DLD1 (cell line): ENCODE data around the gene RAD51AP2.
"Not testable (repeated sequence)": the region's sequence is repeated elsewhere in the genome, so short reads cannot be mapped to it uniquely, and the experiment has no call there.

Experiments used
- in situ Hi-C: cut with HindIII; loops from 2 replicates; pipeline ENCODE4 v1.10.0; 2017; ENCODE audit warnings: low sequenced_read_pairs

RAD51AP2 gene

DNA sequence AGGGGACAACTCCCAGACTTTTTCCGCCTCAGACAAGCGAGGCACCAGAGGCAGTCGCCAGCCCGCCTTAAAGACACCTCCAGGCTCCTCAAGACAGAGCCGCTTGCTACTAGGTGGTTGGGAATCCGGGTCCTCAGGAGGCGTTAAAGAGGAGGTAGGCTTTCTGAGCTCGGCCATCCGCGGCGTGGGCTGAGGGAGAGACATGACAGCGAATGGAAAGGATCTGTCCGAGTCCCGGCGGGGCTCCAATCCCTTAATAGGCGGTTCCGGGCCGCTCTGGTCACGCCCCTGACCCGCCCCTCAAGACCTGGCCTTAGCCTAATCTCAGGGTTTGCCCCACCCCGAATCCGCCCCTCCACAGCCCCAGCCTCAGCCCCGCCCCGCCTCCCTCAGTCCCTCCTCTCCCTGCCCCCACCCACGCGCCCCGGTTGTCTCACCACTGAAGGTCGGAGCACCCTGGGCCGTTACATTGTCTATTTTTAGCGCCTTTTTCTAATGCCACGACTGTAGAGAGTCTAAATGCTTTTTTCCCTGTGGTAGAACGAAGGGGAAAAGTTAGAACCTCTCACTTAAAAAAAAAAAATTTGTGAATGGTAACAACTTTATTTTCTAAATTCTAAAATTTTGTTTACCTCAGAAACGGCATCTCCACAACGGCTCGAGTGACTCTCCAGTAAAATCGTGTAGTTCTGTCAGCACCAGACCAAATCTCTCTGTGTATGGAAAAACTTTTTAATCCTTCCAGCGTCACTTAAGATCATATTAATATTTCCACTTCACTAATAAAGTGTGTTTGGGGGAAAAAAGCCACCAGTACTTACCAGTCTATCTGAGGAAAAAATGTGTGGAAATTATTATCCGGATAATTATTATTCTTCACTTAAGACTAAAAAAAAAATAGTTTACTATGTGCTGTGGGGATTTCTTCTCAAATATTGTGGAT is at the start of gene RAD51AP2:
RAD51AP2 (minus strand) TSS at position 229 of the 943 bp plus-strand sequence; CDS start at position 204, 25 bp downstream.
- in situ Hi-C loops = no loop called here

GRCh38 chr2:17565726-17566125 is 47.5 kb upstream of the RAD51AP2 start:
- in situ Hi-C loops = not testable (repeated sequence)

DNA sequence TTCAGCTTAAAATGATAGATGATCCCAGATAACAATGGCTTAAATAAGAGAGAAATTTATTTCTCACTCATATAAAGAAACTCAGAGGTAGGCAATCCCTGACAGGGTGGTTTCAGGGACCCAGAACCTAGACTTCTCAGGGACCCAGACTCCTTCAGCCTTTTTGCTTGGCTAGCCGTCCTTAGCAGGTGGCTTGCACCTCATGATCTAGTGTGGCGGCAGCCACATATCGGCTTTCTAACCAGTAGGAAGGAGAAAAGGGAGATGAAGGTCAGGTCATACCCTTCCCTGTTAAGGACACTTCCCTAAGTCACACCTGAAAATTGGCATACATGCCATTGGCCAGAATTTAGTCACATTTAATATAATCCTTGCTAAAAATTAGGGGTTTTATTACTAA is 40.6 kb upstream of the RAD51AP2 start:
- in situ Hi-C loops = no loop called here

DNA sequence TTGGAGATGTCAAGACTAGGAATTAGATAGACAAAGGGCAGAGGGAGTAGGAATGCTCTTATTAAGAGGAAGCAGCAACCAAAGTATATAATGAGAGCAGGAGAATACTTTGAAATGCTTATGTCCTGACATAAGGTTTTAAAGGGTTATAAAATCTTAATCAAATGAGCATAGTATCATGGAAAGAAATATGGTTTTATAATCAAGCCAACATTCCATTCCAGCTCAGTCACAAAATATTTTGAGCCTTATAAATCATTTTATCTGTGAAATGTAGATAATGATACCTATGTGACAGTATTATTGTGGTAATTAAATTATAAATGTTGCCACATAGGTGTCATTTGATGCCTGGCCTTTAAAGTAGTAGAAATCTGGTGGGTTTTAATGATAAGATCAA is 39.8 kb upstream of the RAD51AP2 start:
- in situ Hi-C loops = no loop called here

- in situ Hi-C loops = no loop called here
Measured at GRCh38 chr2:17557596-17557995, 39.4 kb upstream of the RAD51AP2 start.

GRCh38 chr2:17555150-17555549 is 36.9 kb upstream of the RAD51AP2 start:
- in situ Hi-C loops = no loop called here

DNA sequence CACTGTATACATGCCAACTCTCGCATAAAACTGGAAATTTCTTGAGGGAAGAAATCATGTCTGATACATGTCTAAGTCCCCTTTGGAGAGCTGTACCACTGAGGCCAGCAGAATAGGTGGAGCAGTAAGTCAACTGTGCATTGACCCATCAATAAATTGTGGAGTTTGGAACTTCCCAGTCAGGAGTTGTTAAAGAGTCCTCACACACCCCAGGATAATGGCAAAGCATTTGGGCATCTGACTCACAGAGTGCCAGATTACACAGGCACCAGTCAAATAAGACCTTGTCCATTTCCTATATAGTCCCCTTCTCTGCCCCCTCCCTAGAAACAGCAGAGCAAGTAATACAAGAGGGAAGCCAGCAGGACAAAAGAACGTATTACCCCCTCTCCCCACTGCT is 32.7 kb upstream of the RAD51AP2 start:
- in situ Hi-C loops = no loop called here

DNA sequence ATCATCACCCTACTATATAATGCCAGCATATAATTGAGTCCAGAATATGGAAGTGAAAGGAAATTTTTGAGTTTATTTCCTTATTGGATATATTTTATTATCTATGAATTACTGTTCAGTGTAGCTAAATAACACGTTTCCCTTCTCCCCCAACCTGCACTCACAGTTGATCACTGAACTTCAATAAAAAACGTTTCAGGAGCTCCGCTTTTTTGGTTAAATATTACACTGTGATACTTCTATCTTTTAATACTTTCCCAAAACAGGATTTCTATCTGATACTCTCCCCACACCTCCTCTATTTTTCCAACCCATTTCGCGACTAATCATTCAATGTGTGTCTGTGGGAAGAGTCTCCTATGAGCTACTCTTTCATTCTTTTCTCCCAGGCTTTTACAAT is 29.5 kb upstream of the RAD51AP2 start:
- in situ Hi-C loops = no loop called here

GRCh38 chr2:17547237-17547636 is 29.0 kb upstream of the RAD51AP2 start:
- in situ Hi-C loops = no loop called here

DNA sequence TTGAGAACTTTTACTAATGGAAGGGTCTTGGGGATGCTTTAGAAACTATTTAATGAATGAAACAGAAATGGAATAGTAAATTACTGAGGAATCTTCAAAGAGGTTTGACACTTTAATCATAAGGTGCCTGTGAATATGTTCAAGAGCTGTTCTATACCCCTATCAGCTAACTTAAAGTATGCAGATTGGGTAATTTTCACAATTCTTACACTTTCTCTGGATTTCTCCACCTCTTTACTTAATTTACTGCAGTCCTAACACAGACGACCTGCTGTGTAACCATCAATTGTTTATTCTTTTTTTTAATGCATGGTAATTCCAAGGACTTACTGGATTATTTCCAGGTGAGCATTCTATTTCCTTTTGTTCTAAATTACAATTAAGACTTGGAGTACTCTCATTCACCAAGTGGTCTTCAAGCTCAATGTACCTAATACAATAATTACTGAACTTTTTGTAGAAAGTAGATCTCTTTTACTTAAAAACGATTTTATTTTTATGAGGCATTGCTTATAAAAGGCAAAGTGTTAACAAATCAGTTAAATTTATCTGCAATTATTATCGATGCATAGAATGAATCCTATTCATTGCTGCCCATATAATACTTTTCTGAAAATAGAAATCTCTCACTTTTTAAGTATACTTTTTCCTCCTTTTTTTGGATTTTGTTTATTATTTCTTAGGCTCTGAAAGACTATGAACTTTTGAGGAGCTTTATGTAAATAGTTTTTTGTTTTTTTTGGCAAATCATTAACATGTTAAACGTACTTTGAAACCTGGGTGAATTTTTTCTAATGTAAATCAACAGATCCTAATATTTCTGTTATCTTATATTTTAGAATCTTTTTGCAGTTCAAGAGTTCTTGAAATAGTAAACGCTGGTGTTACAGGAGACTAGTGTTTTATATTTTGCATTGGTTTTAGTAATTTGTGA is 27.7 kb upstream of the RAD51AP2 start:
- in situ Hi-C loops = no loop called here

GRCh38 chr2:17544256-17544655 is 26.0 kb upstream of the RAD51AP2 start:
- in situ Hi-C loops = no loop called here

- in situ Hi-C loops = no loop called here
Measured at GRCh38 chr2:17543848-17544247, 25.6 kb upstream of the RAD51AP2 start.

- in situ Hi-C loops = no loop called here
Measured at GRCh38 chr2:17543131-17543660, 25.0 kb upstream of the RAD51AP2 start.

GRCh38 chr2:17542471-17542870 is 24.2 kb upstream of the RAD51AP2 start:
- in situ Hi-C loops = no loop called here

- in situ Hi-C loops = no loop called here
Measured at GRCh38 chr2:17541531-17541950, 23.3 kb upstream of the RAD51AP2 start.

DNA sequence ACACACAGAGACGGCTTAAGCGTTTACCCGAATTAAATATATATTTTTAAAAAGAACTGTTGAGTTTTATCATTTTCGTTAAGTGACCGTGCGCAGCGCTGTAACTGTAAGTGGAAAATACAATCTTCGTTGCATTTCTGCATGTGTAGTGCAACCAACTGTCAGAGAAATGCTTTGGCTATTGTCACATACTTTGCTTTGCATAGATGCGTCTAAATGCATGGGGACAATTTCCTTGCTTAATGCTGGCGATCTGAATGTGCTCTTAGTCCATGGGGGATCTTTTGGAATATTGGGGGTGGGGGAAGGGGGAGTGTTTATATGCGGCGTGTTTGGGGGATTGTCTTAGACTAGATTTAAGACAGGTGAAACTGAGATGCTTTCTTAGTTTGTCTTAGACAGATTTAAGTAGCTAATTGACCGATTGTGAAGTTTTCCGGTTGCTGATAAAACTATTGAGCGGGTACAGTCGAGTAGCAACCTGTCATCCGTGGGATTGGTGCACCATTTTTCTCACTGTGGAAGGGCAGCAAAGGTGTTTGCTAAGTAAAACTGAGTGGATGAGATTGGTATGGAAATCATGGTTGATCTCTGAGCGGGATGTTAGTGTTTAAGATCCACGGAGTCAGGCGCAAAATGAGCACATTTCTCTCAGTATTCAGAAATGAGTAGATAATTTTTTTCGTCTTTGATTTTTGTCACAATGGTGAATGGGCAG is 22.7 kb upstream of the RAD51AP2 start:
- in situ Hi-C loops = no loop called here

- in situ Hi-C loops = no loop called here
Measured at GRCh38 chr2:17540093-17540812, 22.0 kb upstream of the RAD51AP2 start, which contains the start of gene VSNL1. VSNL1 (plus strand) TSS chr2:17540696; CDS start chr2:17592075, 51,379 bp downstream.

- in situ Hi-C loops = no loop called here
Measured at GRCh38 chr2:17539611-17540092, 21.4 kb upstream of the RAD51AP2 start.

DNA sequence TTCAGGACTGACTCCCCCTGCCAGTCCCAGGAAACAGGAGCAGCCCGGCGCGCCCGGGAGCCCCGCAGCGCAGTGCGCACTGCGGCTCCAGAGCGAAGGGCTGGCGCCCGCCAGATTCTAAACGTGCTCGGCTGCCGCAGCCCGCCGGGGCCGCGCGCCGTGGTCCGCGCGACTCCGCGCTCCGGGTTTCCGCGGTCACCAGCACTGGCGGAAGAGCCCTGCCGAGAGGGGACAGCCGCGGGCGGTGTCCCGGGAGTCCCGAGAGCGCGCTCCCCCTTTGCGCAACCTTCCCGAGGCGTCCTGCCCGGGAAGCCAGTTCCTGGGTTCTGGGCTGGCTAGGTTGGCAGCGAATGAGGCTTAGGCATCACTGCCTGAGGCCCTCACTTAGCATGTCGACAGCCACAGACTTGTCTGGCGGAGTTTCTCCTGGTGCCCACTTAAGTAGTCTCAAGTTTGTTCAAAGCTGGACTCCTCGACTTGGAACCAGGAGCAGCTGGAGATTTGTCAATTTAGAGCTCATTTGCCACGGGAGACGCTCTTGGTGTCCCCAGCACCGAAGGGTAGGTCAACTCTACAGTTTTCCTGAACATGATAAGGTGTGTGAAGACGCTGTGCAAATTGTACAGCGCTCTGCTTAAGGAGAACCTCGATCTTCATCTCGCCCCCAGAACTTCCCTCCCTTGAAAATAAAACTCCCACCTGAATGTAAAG is 20.8 kb upstream of the RAD51AP2 start:
- in situ Hi-C loops = no loop called here
